NCI-H1436 (cell line): ENCODE measurements around the gene GDPD1.
A peak's percentile ranks its signal among the peaks of the same experiment; 100 is the strongest.
"Not testable (repeated sequence)": the region's sequence is repeated elsewhere in the genome, so short reads cannot be mapped to it uniquely, and the experiment has no call there.

ENCODE experiments used
- DNase-seq: peaks from one replicate; lab custom pipeline; 2025; lab: John Stamatoyannopoulos, UW

Gene GDPD1

GRCh38 chr17:59244081-59244480, 23.8 kb downstream of the GDPD1 start:
- DNase-seq, result no peak

- no peak for DNase-seq
Measured at GRCh38 chr17:59254742-59255141, 34.4 kb downstream of the GDPD1 start.

- DNase-seq, result no peak
Measured at GRCh38 chr17:59257101-59257500, 36.8 kb downstream of the GDPD1 start.

GRCh38 chr17:59260722-59261121, 40.4 kb downstream of the GDPD1 start:
- no peak for DNase-seq

GRCh38 chr17:59266745-59267144, 46.4 kb downstream of the GDPD1 start:
- no peak for DNase-seq

DNA sequence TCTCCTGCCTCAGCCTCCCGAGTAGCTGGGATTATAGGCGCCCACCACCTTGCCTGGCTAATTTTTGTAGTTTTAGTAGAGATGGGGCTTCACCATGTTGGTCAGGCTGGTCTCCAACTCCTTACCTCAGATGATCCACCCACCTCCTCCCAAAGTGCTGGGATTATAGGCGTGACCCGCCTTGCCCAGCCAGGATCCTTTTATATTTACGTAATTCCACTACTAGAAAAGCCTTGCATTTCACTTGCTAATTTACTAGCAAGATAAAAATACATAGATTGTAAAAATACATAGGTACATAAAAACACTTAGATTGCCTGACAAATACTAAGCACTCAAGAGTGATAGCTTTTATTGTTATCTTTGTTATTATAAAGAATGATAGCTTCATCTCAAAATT, 47.5 kb downstream of the GDPD1 start:
- no peak for DNase-seq

- no peak for DNase-seq
Measured at GRCh38 chr17:59275618-59276017, 55.3 kb downstream of the GDPD1 start.

DNA sequence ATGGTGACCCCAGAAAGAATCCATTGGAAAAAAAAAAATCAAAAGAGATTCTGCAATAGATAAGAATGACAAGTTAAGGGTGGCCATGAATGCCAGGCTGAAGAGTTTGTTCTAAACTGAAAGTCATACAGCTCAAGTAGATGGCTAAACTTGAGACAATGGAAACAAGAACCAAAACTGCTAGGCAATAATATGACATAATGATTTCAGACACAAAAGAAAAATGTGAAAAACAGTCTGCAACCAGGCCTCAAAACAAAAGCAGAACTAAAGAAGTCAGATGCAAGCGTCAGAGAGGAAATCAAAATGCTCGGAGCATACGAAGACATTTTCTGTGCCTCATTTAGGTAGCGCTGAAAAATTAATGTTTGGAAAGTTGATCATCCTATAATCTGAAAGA, 56.7 kb downstream of the GDPD1 start:
- no peak for DNase-seq

DNA sequence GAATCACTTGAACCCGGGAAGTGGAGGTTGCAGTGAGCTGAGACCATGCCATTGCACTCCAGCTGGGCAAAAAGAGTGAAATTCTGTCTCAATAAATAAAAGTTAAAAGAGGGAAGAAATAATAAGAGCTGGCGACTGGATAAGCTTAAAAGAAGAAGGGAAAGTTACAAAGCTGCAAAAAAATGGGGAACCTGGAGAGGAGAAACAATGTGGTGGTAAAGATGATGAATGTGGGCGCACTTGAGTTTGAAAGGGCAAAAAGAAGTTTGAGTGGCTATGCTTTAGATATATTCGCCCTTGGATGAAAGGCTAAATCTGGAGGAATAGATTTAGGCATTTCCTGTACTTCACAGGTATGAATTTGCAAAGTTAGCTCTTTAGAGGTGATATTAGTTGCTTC, 58.1 kb downstream of the GDPD1 start:
- DNase-seq, result no peak

DNA sequence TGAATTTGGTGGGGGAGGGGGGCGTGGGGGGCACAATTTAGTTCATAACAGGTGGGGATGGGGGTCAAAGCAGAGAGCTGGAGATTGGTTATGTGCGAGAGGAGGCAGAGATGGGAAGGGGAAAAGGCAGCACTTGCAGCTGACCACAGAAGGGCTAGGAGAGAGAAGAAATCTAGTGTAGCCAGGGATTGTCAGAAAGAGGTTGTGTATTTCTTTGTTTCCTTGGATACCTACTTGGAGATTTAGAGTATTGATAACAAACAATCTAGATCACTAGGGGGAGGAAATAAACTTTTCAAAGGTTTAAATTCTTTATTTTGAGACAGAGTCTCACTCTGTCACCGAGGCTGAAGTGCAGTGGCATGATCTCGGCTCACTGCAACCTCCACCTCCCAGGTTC, 64.0 kb downstream of the GDPD1 start:
- DNase-seq, result no peak

DNA sequence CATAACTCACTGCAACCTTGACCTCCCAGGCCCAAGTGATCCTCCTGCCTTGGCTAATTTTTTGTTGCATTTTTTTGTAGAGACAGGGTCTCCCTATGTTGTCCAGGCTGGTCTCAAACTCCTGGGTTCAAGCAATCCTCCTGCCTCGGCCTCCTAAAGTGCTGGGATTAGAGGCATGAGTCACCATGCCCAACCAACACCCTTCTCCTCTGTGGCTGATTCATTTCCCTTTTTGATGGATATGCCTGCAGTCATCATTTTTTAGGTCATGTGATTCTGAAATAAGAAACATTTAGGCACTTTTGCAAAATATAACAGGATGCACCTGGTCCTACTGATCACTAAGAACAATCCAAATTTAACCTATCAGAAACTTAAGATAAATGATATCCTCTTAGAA, 67.1 kb downstream of the GDPD1 start:
- DNase-seq, result no peak

GRCh38 chr17:59287891-59288290, 67.6 kb downstream of the GDPD1 start:
- no peak for DNase-seq

- no peak for DNase-seq
Measured at GRCh38 chr17:59289981-59290301, 69.6 kb downstream of the GDPD1 start.

DNA sequence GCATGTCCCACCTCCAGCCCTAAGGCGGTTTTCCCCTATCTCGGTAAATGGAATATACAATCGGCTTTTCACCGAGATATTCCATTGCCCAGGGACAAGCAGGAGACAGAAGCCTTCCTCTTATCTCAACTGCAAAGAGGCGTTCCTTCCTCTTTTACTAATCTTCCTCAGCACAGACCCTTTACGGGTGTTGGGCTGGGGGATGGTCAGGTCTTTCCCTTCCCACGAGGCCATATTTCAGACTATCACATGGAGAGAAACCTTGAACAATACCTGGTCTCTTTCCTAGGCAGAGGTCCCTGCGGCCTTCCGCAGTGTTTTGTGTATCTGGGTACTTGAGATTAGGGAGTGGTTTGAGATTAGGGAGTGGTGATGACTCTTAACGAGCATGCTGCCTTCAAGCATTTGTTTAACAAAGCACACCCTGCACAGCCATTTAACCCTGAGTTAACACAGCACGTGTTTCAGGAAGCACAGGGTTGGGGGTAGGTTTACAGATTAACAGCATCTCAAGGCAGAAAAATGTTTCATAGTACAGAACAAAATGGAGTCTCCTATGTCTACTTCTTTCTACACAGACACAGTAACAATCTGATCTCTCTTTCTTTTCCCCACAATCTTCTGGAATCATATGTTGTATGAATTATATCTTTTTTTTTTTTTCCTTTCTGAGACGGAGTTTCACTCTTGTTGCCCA, 70.1 kb downstream of the GDPD1 start:
- peak; percentile 39 for DNase-seq

GRCh38 chr17:59292174-59292523, 71.8 kb downstream of the GDPD1 start:
- DNase-seq, result no peak

- DNase-seq, result no peak
Measured at GRCh38 chr17:59296190-59296589, 75.9 kb downstream of the GDPD1 start.

DNA sequence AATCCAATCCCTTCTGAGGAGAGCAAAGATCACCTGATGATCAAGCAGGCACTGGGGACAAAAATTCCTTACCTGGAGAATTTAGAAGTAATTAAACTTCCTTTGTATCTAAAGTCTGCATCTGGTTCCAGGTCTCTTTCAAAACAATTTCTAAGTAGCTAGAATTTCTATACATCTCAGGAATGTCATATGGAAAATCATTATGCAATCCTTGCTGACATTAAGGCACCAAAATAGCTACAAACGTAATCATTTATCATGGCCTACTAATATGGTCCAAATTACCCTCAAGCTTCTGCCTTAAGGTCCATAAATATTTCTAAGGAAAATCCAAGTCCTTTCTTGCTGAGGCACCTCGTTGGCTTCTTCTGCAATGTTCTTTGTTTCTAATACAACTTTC, 78.2 kb downstream of the GDPD1 start:
- DNase-seq, result no peak

GRCh38 chr17:59299400-59300092, 79.2 kb downstream of the GDPD1 start:
- no peak for DNase-seq

DNA sequence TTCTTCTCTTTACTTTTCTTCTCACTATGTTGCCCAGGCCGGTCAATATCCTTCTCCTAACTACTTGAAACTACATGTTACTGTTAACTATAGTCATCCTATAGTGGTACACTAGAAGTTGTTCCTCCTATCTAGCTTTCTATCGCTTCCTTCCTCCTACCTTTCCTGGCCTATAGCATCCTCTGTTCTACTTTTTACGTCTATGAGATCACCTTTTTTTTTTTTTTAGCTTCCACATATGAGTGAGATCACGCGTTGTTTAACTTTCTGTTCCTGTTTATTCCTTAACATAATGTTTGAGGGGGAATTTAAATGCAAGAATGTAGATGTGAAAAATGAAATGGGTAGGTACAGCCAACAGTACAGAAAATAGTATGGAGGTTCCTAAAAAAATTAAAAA, 80.6 kb downstream of the GDPD1 start:
- DNase-seq, result no peak

- no peak for DNase-seq
Measured at GRCh38 chr17:59304811-59305210, 84.5 kb downstream of the GDPD1 start.

DNA sequence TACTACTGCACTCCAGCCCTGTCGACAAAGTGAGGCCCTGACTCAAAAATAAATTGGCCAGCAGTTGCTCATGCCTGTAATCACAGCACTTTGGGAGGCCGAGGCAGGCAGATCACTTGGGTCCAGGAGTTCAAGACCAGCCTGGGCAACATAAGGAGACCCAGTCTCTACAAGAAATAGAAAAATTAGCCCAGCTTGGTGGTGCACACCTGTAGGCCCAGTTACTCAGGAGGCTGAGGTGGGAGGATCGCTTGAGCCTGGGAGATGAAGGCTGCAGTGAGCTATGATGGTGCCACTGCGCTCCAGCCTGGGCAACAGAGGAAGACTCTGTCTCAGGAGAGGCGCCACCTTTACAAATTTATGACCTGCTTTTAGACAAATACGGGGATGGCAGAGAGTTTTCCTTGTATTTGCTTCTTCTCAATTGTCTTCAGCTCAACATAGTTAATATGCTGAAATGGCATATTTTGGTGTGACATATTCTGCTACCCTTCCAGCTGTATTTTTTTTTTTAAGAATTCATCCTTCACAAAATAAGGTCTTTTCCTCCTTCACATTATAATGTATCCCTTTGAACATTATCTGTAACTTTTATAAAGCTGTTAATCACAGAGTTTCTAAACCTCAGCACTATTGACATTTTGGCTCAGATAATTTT, 90.1 kb downstream of the GDPD1 start:
- DNase-seq, result no peak

DNA sequence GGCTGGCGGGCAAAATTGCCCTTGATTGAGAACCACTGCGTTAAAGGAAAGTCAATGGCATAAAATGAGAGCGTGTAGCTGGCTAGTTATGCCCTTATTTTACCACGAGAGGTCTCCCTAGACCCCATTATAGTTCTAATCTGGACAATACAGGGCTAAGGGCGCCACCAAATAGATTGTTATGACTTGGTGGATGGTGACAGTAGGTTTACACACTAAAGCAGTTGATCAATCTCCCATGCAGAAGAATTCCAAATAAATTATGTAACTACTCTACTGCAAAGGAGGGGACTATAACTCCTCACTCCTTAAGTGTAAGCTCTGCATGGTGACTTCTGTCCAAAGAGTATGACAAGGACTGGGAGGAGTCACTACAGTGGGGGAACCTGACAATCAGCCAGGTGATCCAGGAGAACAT, 90.7 kb downstream of the GDPD1 start:
- peak; percentile 81 for DNase-seq

DNA sequence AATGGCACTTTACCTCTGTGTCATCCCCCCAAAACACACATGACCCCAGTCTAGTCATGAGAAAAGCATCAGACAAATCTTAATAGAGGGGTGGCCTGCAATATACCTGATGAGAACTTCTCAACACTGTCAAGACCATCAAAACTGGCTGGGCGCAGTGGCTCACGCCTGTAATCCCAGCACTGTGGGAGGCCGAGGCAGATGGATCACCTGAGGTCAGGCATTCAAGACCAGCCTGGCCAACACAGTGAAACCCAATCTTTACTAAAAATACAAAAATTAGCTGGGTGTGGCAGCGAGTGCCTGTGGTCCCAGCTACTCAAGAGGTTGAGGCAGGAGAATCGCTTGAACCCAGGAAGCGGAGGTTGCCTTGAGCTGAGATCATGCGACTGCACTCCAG, 91.2 kb downstream of the GDPD1 start:
- not testable (repeated sequence) for DNase-seq

DNA sequence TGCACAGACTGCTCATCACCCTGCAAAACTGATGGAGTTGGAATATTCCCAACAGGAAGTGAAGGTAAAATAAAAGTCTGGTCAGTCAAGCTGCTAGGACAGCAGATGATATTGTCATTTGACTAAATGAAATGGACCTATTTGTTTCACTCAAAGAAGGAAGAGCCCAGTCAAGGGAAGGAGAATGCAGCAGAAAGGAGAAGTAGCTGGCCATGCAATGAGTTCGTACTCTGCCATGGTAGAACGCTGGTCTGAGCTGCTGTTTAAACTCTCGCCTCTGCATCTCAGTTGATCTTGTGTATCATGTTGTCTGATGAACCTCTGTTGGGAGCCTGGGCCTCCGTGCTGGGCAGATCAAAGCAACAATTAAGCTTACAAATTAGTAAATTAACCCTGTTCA, 95.6 kb downstream of the GDPD1 start:
- DNase-seq, result no peak
